NK-92 (cell line): Measurements from ENCODE around the gene KIR3DL2.
"Not testable (repeated sequence)": the region's sequence is repeated elsewhere in the genome, so short reads cannot be mapped to it uniquely, and the experiment has no call there.

Experiments used
- DNase-seq: peaks from one replicate; lab custom pipeline; 2025; ENCODE audit not compliant: unreplicated experiment; lab: John Stamatoyannopoulos, UW

The KIR3DL2 gene

GRCh38 chr19:54863459-54863858, 13.2 kb downstream of the KIR3DL2 start:
- not testable (repeated sequence) for DNase-seq

- DNase-seq = no peak
These were observed 21.5 kb downstream of the KIR3DL2 start for GRCh38 chr19:54871696-54872095.

- DNase-seq = no peak
These were observed 23.7 kb downstream of the KIR3DL2 start, which contains the start of gene FCAR for GRCh38 chr19:54873990-54874389. Gene FCAR, plus strand, starts transcription at chr19:54874235. Its CDS starts 55 bp downstream, at chr19:54874290.

- DNase-seq = no peak
These were observed 25.3 kb downstream of the KIR3DL2 start for GRCh38 chr19:54875506-54875905.

GRCh38 chr19:54877471-54877870, 27.2 kb downstream of the KIR3DL2 start:
- no peak for DNase-seq

- no peak for DNase-seq
These were observed 31.6 kb downstream of the KIR3DL2 start for GRCh38 chr19:54881884-54882283.

- no peak for DNase-seq
These were observed 32.5 kb downstream of the KIR3DL2 start for GRCh38 chr19:54882758-54883157.

GRCh38 chr19:54883228-54883627, 33.0 kb downstream of the KIR3DL2 start:
- DNase-seq = no peak

GRCh38 chr19:54888239-54888638, 38.0 kb downstream of the KIR3DL2 start:
- DNase-seq = no peak

GRCh38 chr19:54889566-54889965, 39.3 kb downstream of the KIR3DL2 start:
- no peak for DNase-seq

GRCh38 chr19:54893406-54893805, 43.2 kb downstream of the KIR3DL2 start:
- DNase-seq = no peak

GRCh38 chr19:54894106-54894505, 43.9 kb downstream of the KIR3DL2 start:
- not testable (repeated sequence) for DNase-seq

GRCh38 chr19:54896036-54896435, 45.8 kb downstream of the KIR3DL2 start:
- no peak for DNase-seq

- not testable (repeated sequence) for DNase-seq
These were observed 48.4 kb downstream of the KIR3DL2 start for GRCh38 chr19:54898685-54899084.

GRCh38 chr19:54899646-54900045, 49.4 kb downstream of the KIR3DL2 start:
- DNase-seq = not testable (repeated sequence)

GRCh38 chr19:54901153-54901552, 50.9 kb downstream of the KIR3DL2 start:
- DNase-seq = not testable (repeated sequence)

GRCh38 chr19:54902061-54902460, 51.8 kb downstream of the KIR3DL2 start:
- no peak for DNase-seq

GRCh38 chr19:54903303-54903702, 53.1 kb downstream of the KIR3DL2 start:
- DNase-seq = no peak

GRCh38 chr19:54904261-54904660, 54.0 kb downstream of the KIR3DL2 start:
- not testable (repeated sequence) for DNase-seq

GRCh38 chr19:54905421-54905802, 55.2 kb downstream of the KIR3DL2 start:
- no peak for DNase-seq

GRCh38 chr19:54905803-54906511, 55.7 kb downstream of the KIR3DL2 start, which contains the start of gene NCR1:
Gene NCR1, plus strand, starts transcription at chr19:54906148. Its CDS starts 40 bp downstream, at chr19:54906188.
- no peak for DNase-seq

GRCh38 chr19:54906819-54907218, 56.6 kb downstream of the KIR3DL2 start:
- DNase-seq = no peak

GRCh38 chr19:54907899-54908298, 57.7 kb downstream of the KIR3DL2 start:
- not testable (repeated sequence) for DNase-seq
